Measurements from ENCODE around the gene IFIT5. TPM values are rescaled to one million over a fixed set of nuclear protein-coding genes. Genes with fewer than 3 reads are reported as not detected.

The IFIT5 gene
- total RNA-seq, 1 donor from 2014 or later, result 22.5 TPM

- H3K9me3 Mint-ChIP-seq (ENCODE audit: unreplicated experiment), result no peaks in the 10 kb centered on the region
- no peak overlapping the region for H3K4me3 Mint-ChIP-seq (ENCODE audit: unreplicated experiment)
- H3K27ac Mint-ChIP-seq (ENCODE audit: unreplicated experiment), result no peak overlapping the region
- no peaks in the 10 kb centered on the region for H3K36me3 Mint-ChIP-seq (ENCODE audit: unreplicated experiment)
- no peak for DNase-seq (ENCODE audit: extremely low spot score, unreplicated experiment)
- H3K4me1 Mint-ChIP-seq (ENCODE audit: unreplicated experiment), result peaks cover 18% of the 10 kb centered on the region
- TF ChIP-seq CTCF (IDR thresholded peaks at IDR 0.05), result no peak
- no peaks in the 10 kb centered on the region for H3K27me3 Mint-ChIP-seq (ENCODE audit: unreplicated experiment)
Observed at GRCh38 chr10:89379103-89379502, 35.3 kb upstream of the IFIT5 start.

GRCh38 chr10:89382757-89383156 is 31.6 kb upstream of the IFIT5 start:
- Mint-ChIP-seq H3K27me3 (ENCODE audit: unreplicated experiment) (no peaks in the 10 kb centered on the region), H3K4me3 (ENCODE audit: unreplicated experiment) (no peak overlapping the region), H3K36me3 (ENCODE audit: unreplicated experiment) (no peaks in the 10 kb centered on the region), H3K9me3 (ENCODE audit: unreplicated experiment) (no peaks in the 10 kb centered on the region), H3K4me1 (ENCODE audit: unreplicated experiment) (peaks cover 9% of the 10 kb centered on the region), H3K27ac (ENCODE audit: unreplicated experiment) (no peak overlapping the region)
- TF ChIP-seq CTCF (IDR thresholded peaks at IDR 0.05), result no peak
- no peak for DNase-seq (ENCODE audit: extremely low spot score, unreplicated experiment)

GRCh38 chr10:89384474-89385340 is 29.7 kb upstream of the IFIT5 start:
- H3K9me3 Mint-ChIP-seq (ENCODE audit: unreplicated experiment), result no peaks in the 10 kb centered on the region
- no peak for TF ChIP-seq CTCF (IDR thresholded peaks at IDR 0.05)
- DNase-seq (ENCODE audit: extremely low spot score, unreplicated experiment), result no peak
- H3K4me3 Mint-ChIP-seq (ENCODE audit: unreplicated experiment), result no peak overlapping the region
- no peaks in the 10 kb centered on the region for H3K27me3 Mint-ChIP-seq (ENCODE audit: unreplicated experiment)
- no peaks in the 10 kb centered on the region for H3K4me1 Mint-ChIP-seq (ENCODE audit: unreplicated experiment)
- no peak overlapping the region for H3K27ac Mint-ChIP-seq (ENCODE audit: unreplicated experiment)
- H3K36me3 Mint-ChIP-seq (ENCODE audit: unreplicated experiment), result no peaks in the 10 kb centered on the region

- no peaks in the 10 kb centered on the region for H3K9me3 Mint-ChIP-seq (ENCODE audit: unreplicated experiment)
- TF ChIP-seq CTCF (IDR thresholded peaks at IDR 0.05), result no peak
Observed at GRCh38 chr10:89388806-89389205, 25.6 kb upstream of the IFIT5 start.

GRCh38 chr10:89389254-89389653 is 25.1 kb upstream of the IFIT5 start:
- H3K4me1 Mint-ChIP-seq (ENCODE audit: unreplicated experiment), result peaks cover 28% of the 10 kb centered on the region
- H3K27me3 Mint-ChIP-seq (ENCODE audit: unreplicated experiment), result no peaks in the 10 kb centered on the region
- TF ChIP-seq CTCF (IDR thresholded peaks at IDR 0.05), result peak; percentile 63
- no peaks in the 10 kb centered on the region for H3K9me3 Mint-ChIP-seq (ENCODE audit: unreplicated experiment)
- no peak overlapping the region for H3K27ac Mint-ChIP-seq (ENCODE audit: unreplicated experiment)
- H3K36me3 Mint-ChIP-seq (ENCODE audit: unreplicated experiment), result no peaks in the 10 kb centered on the region
- DNase-seq (ENCODE audit: extremely low spot score, unreplicated experiment), result no peak
- H3K4me3 Mint-ChIP-seq (ENCODE audit: unreplicated experiment), result no peak overlapping the region

More at GRCh38 chr10:89388806-89389205, 25.6 kb upstream of the IFIT5 start:
- no peaks in the 10 kb centered on the region for H3K27me3 Mint-ChIP-seq (ENCODE audit: unreplicated experiment)
- no peaks in the 10 kb centered on the region for H3K36me3 Mint-ChIP-seq (ENCODE audit: unreplicated experiment)
- H3K4me3 Mint-ChIP-seq (ENCODE audit: unreplicated experiment), result no peak overlapping the region
- peaks cover 24% of the 10 kb centered on the region for H3K4me1 Mint-ChIP-seq (ENCODE audit: unreplicated experiment)
- no peak overlapping the region for H3K27ac Mint-ChIP-seq (ENCODE audit: unreplicated experiment)
- DNase-seq (ENCODE audit: extremely low spot score, unreplicated experiment), result no peak

Measured in osteocyte (in vitro differentiated cells).